ENCODE measurements around the gene SEMA3C.

Gene SEMA3C

GRCh38 chr7:80884511-80885195 is 34.2 kb downstream of the SEMA3C start:
- no peak for DNase-seq

- DNase-seq = no peak
These were observed 35.5 kb downstream of the SEMA3C start for GRCh38 chr7:80883154-80884025.

- DNase-seq = no peak
These were observed 36.5 kb downstream of the SEMA3C start for GRCh38 chr7:80882213-80882801.

- DNase-seq = no peak
These were observed 37.4 kb downstream of the SEMA3C start for GRCh38 chr7:80881351-80881900.

GRCh38 chr7:80879849-80880248 is 39.0 kb downstream of the SEMA3C start:
- no peak for DNase-seq

GRCh38 chr7:80876894-80877414 is 41.9 kb downstream of the SEMA3C start:
- DNase-seq = no peak

- DNase-seq = no peak
These were observed 43.2 kb downstream of the SEMA3C start for GRCh38 chr7:80875537-80876120.

GRCh38 chr7:80873140-80873539 is 45.7 kb downstream of the SEMA3C start:
- DNase-seq = no peak

GRCh38 chr7:80871228-80871627 is 47.6 kb downstream of the SEMA3C start:
- no peak for DNase-seq

GRCh38 chr7:80870813-80871212 is 48.0 kb downstream of the SEMA3C start:
- no peak for DNase-seq

- DNase-seq = no peak
These were observed 48.8 kb downstream of the SEMA3C start for GRCh38 chr7:80869821-80870751.

- DNase-seq = no peak
These were observed 49.6 kb downstream of the SEMA3C start for GRCh38 chr7:80869106-80869784.

GRCh38 chr7:80868566-80868965 is 50.3 kb downstream of the SEMA3C start:
- DNase-seq = no peak

- DNase-seq = no peak
These were observed 58.3 kb downstream of the SEMA3C start for GRCh38 chr7:80860554-80860953.

GRCh38 chr7:80859272-80859970 is 59.4 kb downstream of the SEMA3C start:
- DNase-seq = no peak

GRCh38 chr7:80858141-80858903 is 60.5 kb downstream of the SEMA3C start:
- DNase-seq = no peak

- no peak for DNase-seq
These were observed 62.1 kb downstream of the SEMA3C start for GRCh38 chr7:80856769-80857168.

- no peak for DNase-seq
These were observed 66.9 kb downstream of the SEMA3C start for GRCh38 chr7:80851896-80852476.

- DNase-seq = no peak
These were observed 70.0 kb downstream of the SEMA3C start for GRCh38 chr7:80848841-80849240.

All from CD4-positive, alpha-beta T cell treated with Interleukin-17A for 4 hours (primary cell).